OCI-LY1 (cell line): Measurements from ENCODE around the gene SP100.

Source experiments
- H2AFZ ChIP-seq: fragments of 200-600 bp; sonication (generic), shearing (Covaris generic); 2 replicates; pipeline ENCODE4 v1.6.0; 2014; ENCODE audit warnings: antibody characterized with exemption, mild to moderate bottlenecking, low read length
- H3F3A ChIP-seq: fragments of 200-600 bp; sonication (generic), shearing (Covaris generic); 2 replicates; pipeline ENCODE4 v1.6.0; 2014; ENCODE audit warnings: mild to moderate bottlenecking, antibody characterized with exemption, low read length, moderate library complexity; ENCODE audit not compliant: insufficient read depth
- H3K27ac ChIP-seq: fragments of 200-600 bp; sonication (generic); 2 replicates; pipeline ENCODE4 v1.5.1; 2014; ENCODE audit warnings: low read length, mixed run types, mild to moderate bottlenecking, low read depth; ENCODE audit not compliant: poor library complexity, severe bottlenecking
- H3K27me3 ChIP-seq: fragments of 200-600 bp; sonication (generic); 2 replicates; pipeline ENCODE4 v1.6.0; 2014; ENCODE audit warnings: antibody characterized with exemption, mild to moderate bottlenecking, low read length, moderate library complexity; ENCODE audit not compliant: insufficient read depth
- H3K36me3 ChIP-seq: fragments of 200-600 bp; sonication (generic); 2 replicates; pipeline ENCODE4 v1.6.1; 2014; ENCODE audit warnings: mild to moderate bottlenecking, antibody characterized with exemption, low read length, moderate library complexity, mixed read lengths; ENCODE audit not compliant: insufficient read depth
- H3K4me1 ChIP-seq: fragments of 200-600 bp; sonication (generic); 2 replicates; pipeline ENCODE4 v1.5.1; 2014; ENCODE audit warnings: mild to moderate bottlenecking, low read length, moderate library complexity; ENCODE audit not compliant: insufficient read depth, severe bottlenecking
- H3K4me2 ChIP-seq: fragments of 200-600 bp; sonication (generic), shearing (Covaris generic); 2 replicates; pipeline ENCODE4 v1.6.1; 2014; ENCODE audit warnings: low read length
- H3K4me3 ChIP-seq: fragments of 200-600 bp; sonication (generic); 2 replicates; pipeline ENCODE4 v1.5.1; 2014; ENCODE audit warnings: low read length, low read depth, mild to moderate bottlenecking, mixed read lengths; ENCODE audit not compliant: poor library complexity, severe bottlenecking
- H3K79me2 ChIP-seq: fragments of 200-600 bp; shearing (Covaris generic); 2 replicates; pipeline ENCODE4 v1.6.1; 2016; ENCODE audit warnings: mixed run types, low read length, mixed read lengths; ENCODE audit not compliant: insufficient read depth
- H3K9ac ChIP-seq: fragments of 200-600 bp; sonication (generic), shearing (Covaris generic); 2 replicates; pipeline ENCODE4 v1.6.1; 2014; ENCODE audit warnings: mild to moderate bottlenecking, low read length, mixed read lengths
- H3K9me2 ChIP-seq: fragments of 200-600 bp; sonication (generic), shearing (Covaris generic); 2 replicates; pipeline ENCODE4 v1.6.1; 2014; ENCODE audit warnings: low read depth, mild to moderate bottlenecking, low read length, mixed read lengths
- H3K9me3 ChIP-seq: fragments of 200-600 bp; shearing (Covaris generic); 2 replicates; pipeline ENCODE4 v1.6.1; 2014; ENCODE audit warnings: low read length, mixed read lengths
- H4K20me1 ChIP-seq: fragments of 200-600 bp; sonication (generic), shearing (Covaris generic); 2 replicates; pipeline ENCODE4 v1.6.0; 2016; ENCODE audit warnings: mild to moderate bottlenecking, low read length; ENCODE audit not compliant: insufficient read depth
- EZH2 ChIP-seq: fragments of 200-600 bp; sonication (generic), shearing (Covaris generic); IDR thresholded peaks from 2 replicates; pipeline ENCODE4 v1.8.0; 2017; ENCODE audit warnings: borderline replicate concordance, mixed run types, mild to moderate bottlenecking, antibody characterized with exemption, low read length, moderate library complexity, mixed read lengths
- TF ChIP-seq, protein P1 (sequence below): fragments of 200-600 bp; sonication (generic), shearing (Covaris generic); IDR thresholded peaks from 2 replicates; pipeline ENCODE4 v1.5.1; 2017; ENCODE audit warnings: mild to moderate bottlenecking, antibody characterized with exemption, low read length, moderate library complexity, mixed read lengths

SP100 gene

GRCh38 chr2:230577114-230577513 lies 161.1 kb downstream of the SP100 start:
- H3K79me2 ChIP-seq: no peaks in the 10 kb centered on the region
- H4K20me1 ChIP-seq: no peaks in the 10 kb centered on the region
- H3K9ac ChIP-seq: no peak overlapping the region
- no peaks in the 10 kb centered on the region for H3K27me3 ChIP-seq
- no peaks in the 10 kb centered on the region for H3F3A ChIP-seq
- H3K36me3 ChIP-seq: no peaks in the 10 kb centered on the region; the same call in 1 of the 2 replicates
- H3K9me3 ChIP-seq: no peaks in the 10 kb centered on the region; the same call in 1 of the 2 replicates
- H3K9me2 ChIP-seq: no peaks in the 10 kb centered on the region
- TF ChIP-seq, protein P1, sequence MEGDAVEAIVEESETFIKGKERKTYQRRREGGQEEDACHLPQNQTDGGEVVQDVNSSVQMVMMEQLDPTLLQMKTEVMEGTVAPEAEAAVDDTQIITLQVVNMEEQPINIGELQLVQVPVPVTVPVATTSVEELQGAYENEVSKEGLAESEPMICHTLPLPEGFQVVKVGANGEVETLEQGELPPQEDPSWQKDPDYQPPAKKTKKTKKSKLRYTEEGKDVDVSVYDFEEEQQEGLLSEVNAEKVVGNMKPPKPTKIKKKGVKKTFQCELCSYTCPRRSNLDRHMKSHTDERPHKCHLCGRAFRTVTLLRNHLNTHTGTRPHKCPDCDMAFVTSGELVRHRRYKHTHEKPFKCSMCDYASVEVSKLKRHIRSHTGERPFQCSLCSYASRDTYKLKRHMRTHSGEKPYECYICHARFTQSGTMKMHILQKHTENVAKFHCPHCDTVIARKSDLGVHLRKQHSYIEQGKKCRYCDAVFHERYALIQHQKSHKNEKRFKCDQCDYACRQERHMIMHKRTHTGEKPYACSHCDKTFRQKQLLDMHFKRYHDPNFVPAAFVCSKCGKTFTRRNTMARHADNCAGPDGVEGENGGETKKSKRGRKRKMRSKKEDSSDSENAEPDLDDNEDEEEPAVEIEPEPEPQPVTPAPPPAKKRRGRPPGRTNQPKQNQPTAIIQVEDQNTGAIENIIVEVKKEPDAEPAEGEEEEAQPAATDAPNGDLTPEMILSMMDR: no peak
- no peak for TF ChIP-seq EZH2
- H3K4me3 ChIP-seq: no peak overlapping the region
- no peaks in the 10 kb centered on the region for H3K4me1 ChIP-seq
- no peak overlapping the region for H3K27ac ChIP-seq
- no peak overlapping the region for H3K4me2 ChIP-seq
- no peak overlapping the region for H2AFZ ChIP-seq

- no peak overlapping the region for H3K9ac ChIP-seq
- TF ChIP-seq, protein P1: no peak
- TF ChIP-seq EZH2: no peak
- H3K4me3 ChIP-seq: no peak overlapping the region
- no peaks in the 10 kb centered on the region for H4K20me1 ChIP-seq
- H3K9me2 ChIP-seq: no peaks in the 10 kb centered on the region
- H3K4me1 ChIP-seq: peaks cover 4% of the 10 kb centered on the region
- no peak overlapping the region for H3K4me2 ChIP-seq
- no peaks in the 10 kb centered on the region for H3K27me3 ChIP-seq
- H3K79me2 ChIP-seq: no peaks in the 10 kb centered on the region
- no peaks in the 10 kb centered on the region; the same call in 1 of the 2 replicates for H3K36me3 ChIP-seq
- no peaks in the 10 kb centered on the region; the same call in 1 of the 2 replicates for H3K9me3 ChIP-seq
- H3F3A ChIP-seq: no peaks in the 10 kb centered on the region
- no peak overlapping the region for H2AFZ ChIP-seq
- no peak overlapping the region for H3K27ac ChIP-seq
Observed at GRCh38 chr2:230578106-230578505, 162.1 kb downstream of the SP100 start.

GRCh38 chr2:230582851-230583283 lies 166.9 kb downstream of the SP100 start:
- Histone ChIP-seq H2AFZ (no peak overlapping the region), H3K4me2 (no peak overlapping the region), H3K79me2 (no peaks in the 10 kb centered on the region), H3K9ac (no peak overlapping the region), H3K9me2 (no peaks in the 10 kb centered on the region), H3K4me3 (no peak overlapping the region), H3K27ac (no peak overlapping the region), H4K20me1 (no peaks in the 10 kb centered on the region), H3F3A (no peaks in the 10 kb centered on the region), H3K36me3 (no peaks in the 10 kb centered on the region), H3K4me1 (peaks cover 9% of the 10 kb centered on the region), H3K27me3 (no peaks in the 10 kb centered on the region), H3K9me3 (no peaks in the 10 kb centered on the region)
- TF ChIP-seq, protein P1: no peak
- TF ChIP-seq EZH2: no peak
